Heart left ventricle (tissue), 16 donors: ENCODE data around the gene PLA2G2E. TPM values are rescaled to one million over a fixed set of nuclear protein-coding genes. Genes with fewer than 3 reads are reported as not detected.
"Not testable (repeated sequence)": the region's sequence is repeated elsewhere in the genome, so short reads cannot be mapped to it uniquely, and the experiment has no call there.

ENCODE experiments used
- ATAC-seq, 4 donors: fragments of 200-7000 bp; cut with Tn5 transposase; one replicate each; pipeline ENCODE4 v1.9.1; 2020 to 2022; ENCODE audit warnings: moderate library complexity in 4 of 4, mild to moderate bottlenecking in 3 of 4, moderate number of reproducible peaks in 1 of 4
- DNase-seq, 5 donors: peaks; one replicate each; pipeline ENCODE4 v3.0.0-alpha.2; 2020
- H3K27ac ChIP-seq, 12 donors: fragments of 200-600 bp; sonication (generic) in 4 of 12; one replicate each; pipeline versions ENCODE4 v1.5.0 to v1.8.0; 2016 to 2022; ENCODE audit warnings: mild to moderate bottlenecking in 2 of 12
- H3K27me3 ChIP-seq, 9 donors: fragments of 200-600 bp; sonication (generic) in 2 of 9; one replicate each; pipeline versions ENCODE4 v1.5.1 to v1.8.0; 2016 to 2022; ENCODE audit warnings: mild to moderate bottlenecking in 3 of 9
- H3K36me3 ChIP-seq, 9 donors: fragments of 200-600 bp; sonication (generic) in 2 of 9; one replicate each; pipeline versions ENCODE4 v1.5.0 to v1.8.0; 2018 to 2022; ENCODE audit warnings: mild to moderate bottlenecking in 2 of 9
- H3K4me1 ChIP-seq, 12 donors: fragments of 200-600 bp; sonication (generic) in 4 of 12; one replicate each; pipeline versions ENCODE4 v1.5.0 to v1.8.0; 2016 to 2022; ENCODE audit warnings: mild to moderate bottlenecking in 3 of 12
- H3K4me3 ChIP-seq, 12 donors: fragments of 200-600 bp; sonication (generic) in 4 of 12; one replicate each; pipeline versions ENCODE4 v1.5.0 to v1.8.0; 2017 to 2022; ENCODE audit warnings: mild to moderate bottlenecking in 9 of 12, moderate library complexity in 4 of 12
- H3K9me3 ChIP-seq, 12 donors: fragments of 200-600 bp; sonication (generic) in 4 of 12; one replicate each; pipeline versions ENCODE4 v1.5.0 to v1.8.0; 2016 to 2022; ENCODE audit warnings: mild to moderate bottlenecking in 1 of 12
- POLR2A ChIP-seq, 2 donors: fragments of 450-650 bp; IDR thresholded peaks; one replicate each; pipeline ENCODE4 v1.6.1; 2017; ENCODE audit warnings: antibody characterized with exemption in 2 of 2, mild to moderate bottlenecking in 2 of 2, moderate library complexity in 2 of 2
- WGBS, 4 donors: extraction: QIAGEN DNeasy Blood & Tissue Kit in 2 of 4; methylation state at CpG; one replicate each; pipeline versions ENCODE4 v1.1.5 to v1.1.7; 2013 to 2018; 5-methylcytosine and 5-hydroxymethylcytosine counted together
- intact Hi-C, 10 donors: fragments of 100-400 bp; cut with DNase I; formaldehyde crosslinking; loops; one replicate each; pipeline versions ENCODE4 v1.11.1 to v1.14.2; 2022
- polyA plus RNA-seq, 2 donors: library from polyadenylated mRNA; stranded (reverse); fragments of 200-250 nt; gene quantifications; one replicate each; pipeline ENCODE4 v1.2.3, GENCODE V29; 2013
- total RNA-seq, 9 donors: library from RNA; depleted of rRNA in 2 of 9; stranded (reverse); fragments of >200 nt in 2 of 9; fragmentation: NEBNext Ultra II Directional in 3 of 9; extraction: Animal tissue kit (Norgen Biotek cat#: 25700) in 3 of 9; gene quantifications; one replicate each; pipeline versions ENCODE4 v1.1.0 to v1.2.4, GENCODE V29; 2016 to 2023
- TF ChIP-seq, protein P1 (sequence below), 12 donors: fragments of 200-600 bp; sonication (generic) in 4 of 12; IDR thresholded peaks; one replicate each; pipeline versions ENCODE4 v1.5.0 to v1.8.0; 2018 to 2022; ENCODE audit warnings: antibody characterized with exemption in 12 of 12, mild to moderate bottlenecking in 5 of 12
- donor health status: ischemic (EF 13 %, LVEDD 7.1; RV severe dilation, severe dysfunction).
- donor health status: healthy with polysubstance abuse.
- donor health status: DM: no; HTN: yes; CAD: no.
- donor health status: DM: no; HTN: no; CAD: no.
- donor health status: ischemic (EF 25% LVEDD 6.9; RV normal size, moderate dysfunction).
- donor health status: ischemic (EF 25% LVEDD 5.7; RV mildly dilated, moderate dysfunction).
- donor health status: healthy.
- donor health status: DM: yes; HTN: yes; CAD: no.
- donor health status: ischemic (EF 35%, LVEDD 5.7; RV mildly dilated, moderate dysfunction).
- donor health status: nonischemic (EF 11% LVEDD 7.7; RV severe dilation, severe dysfunction).
- donor health status: DM: yes; HTN: yes; CAD: no.
- donor health status: PGD.
- donor health status: ischemic (EF 29% LVEDD 5.4; RV normal size, mild dysfunction).
- donor health status: nonischemic (EF 23%, LVEDD 6.1; RV moderate dilation, normal function).

PLA2G2E gene
- total and polyA plus RNA-seq, 11 donors = not detected

DNA sequence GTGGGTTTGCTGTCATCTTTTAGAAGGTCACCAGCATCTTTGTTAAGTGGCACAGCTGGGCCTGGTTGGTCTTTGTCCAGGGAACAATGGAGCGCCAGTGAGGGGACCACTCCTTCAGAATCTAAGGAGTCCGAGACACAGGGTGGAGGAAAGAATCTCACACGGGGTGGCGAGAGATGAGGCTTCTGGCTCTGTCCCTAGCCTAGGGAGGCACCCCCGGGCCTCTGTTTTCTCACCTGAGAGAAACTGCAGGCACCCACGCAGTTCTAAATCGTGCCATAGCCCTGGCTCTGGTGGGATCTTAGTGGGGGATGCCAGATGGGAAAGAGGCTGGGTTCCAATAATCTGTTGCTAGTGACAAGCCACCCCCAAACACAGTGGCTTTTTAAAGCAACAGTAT is 10.9 kb upstream of the PLA2G2E start:
- Histone ChIP-seq H3K27me3 (no peaks in the 10 kb centered on the region), H3K4me1 (no peaks in the 10 kb centered on the region), H3K4me3 (no peak overlapping the region), H3K36me3 (no peaks in the 10 kb centered on the region), H3K27ac (no peak overlapping the region), H3K9me3 (peaks cover 0 to 26% (median 9%) of the 10 kb centered on the region in 12 donors)
- ATAC-seq (no peak), DNase-seq (no peak)
- WGBS, 4 donors = 65 to 86% (median 83%) methylated on average over 7 of the region's 7 CpGs
- TF ChIP-seq POLR2A (IDR thresholded peaks at IDR 0.05) = no peak
- TF ChIP-seq, protein P1, sequence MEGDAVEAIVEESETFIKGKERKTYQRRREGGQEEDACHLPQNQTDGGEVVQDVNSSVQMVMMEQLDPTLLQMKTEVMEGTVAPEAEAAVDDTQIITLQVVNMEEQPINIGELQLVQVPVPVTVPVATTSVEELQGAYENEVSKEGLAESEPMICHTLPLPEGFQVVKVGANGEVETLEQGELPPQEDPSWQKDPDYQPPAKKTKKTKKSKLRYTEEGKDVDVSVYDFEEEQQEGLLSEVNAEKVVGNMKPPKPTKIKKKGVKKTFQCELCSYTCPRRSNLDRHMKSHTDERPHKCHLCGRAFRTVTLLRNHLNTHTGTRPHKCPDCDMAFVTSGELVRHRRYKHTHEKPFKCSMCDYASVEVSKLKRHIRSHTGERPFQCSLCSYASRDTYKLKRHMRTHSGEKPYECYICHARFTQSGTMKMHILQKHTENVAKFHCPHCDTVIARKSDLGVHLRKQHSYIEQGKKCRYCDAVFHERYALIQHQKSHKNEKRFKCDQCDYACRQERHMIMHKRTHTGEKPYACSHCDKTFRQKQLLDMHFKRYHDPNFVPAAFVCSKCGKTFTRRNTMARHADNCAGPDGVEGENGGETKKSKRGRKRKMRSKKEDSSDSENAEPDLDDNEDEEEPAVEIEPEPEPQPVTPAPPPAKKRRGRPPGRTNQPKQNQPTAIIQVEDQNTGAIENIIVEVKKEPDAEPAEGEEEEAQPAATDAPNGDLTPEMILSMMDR (IDR thresholded peaks at IDR 0.05) = no peak
- intact Hi-C loops = no loop called here

- Histone ChIP-seq H3K27ac (no peak overlapping the region), H3K4me3 (no peak overlapping the region), H3K9me3 (peaks cover 0 to 26% (median 9%) of the 10 kb centered on the region in 12 donors), H3K4me1 (no peaks in the 10 kb centered on the region), H3K27me3 (no peaks in the 10 kb centered on the region), H3K36me3 (no peaks in the 10 kb centered on the region)
- WGBS, 4 donors = 0 to 97% (median 15%) methylated on average over 1 of the region's 1 CpG
- no peak for TF ChIP-seq POLR2A (IDR thresholded peaks at IDR 0.05)
- TF ChIP-seq, protein P1 (IDR thresholded peaks at IDR 0.05) = no peak
- DNase-seq = no peak
- intact Hi-C loops = no loop called here
- no peak for ATAC-seq
These were observed 9.4 kb upstream of the PLA2G2E start for GRCh38 chr1:19932866-19933265.

DNA sequence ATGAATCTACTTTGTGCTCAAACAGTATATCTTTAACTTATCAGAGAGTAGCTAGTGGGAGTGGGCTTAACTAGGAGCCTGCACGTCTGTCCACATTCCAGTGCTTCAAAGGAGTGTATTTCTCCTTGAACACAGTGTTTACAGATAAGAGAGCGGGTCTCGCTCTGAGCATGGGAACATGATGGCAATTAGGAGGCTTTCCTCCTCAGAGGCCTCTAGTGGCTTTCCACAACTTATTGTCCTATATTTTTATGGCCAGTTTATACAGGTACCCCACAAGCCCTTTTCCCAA is 3.7 kb upstream of the PLA2G2E start:
- not testable (repeated sequence) for DNase-seq
- 50 to 72% (median 59%) methylated on average over 3 of the region's 3 CpGs for WGBS, 4 donors

DNA sequence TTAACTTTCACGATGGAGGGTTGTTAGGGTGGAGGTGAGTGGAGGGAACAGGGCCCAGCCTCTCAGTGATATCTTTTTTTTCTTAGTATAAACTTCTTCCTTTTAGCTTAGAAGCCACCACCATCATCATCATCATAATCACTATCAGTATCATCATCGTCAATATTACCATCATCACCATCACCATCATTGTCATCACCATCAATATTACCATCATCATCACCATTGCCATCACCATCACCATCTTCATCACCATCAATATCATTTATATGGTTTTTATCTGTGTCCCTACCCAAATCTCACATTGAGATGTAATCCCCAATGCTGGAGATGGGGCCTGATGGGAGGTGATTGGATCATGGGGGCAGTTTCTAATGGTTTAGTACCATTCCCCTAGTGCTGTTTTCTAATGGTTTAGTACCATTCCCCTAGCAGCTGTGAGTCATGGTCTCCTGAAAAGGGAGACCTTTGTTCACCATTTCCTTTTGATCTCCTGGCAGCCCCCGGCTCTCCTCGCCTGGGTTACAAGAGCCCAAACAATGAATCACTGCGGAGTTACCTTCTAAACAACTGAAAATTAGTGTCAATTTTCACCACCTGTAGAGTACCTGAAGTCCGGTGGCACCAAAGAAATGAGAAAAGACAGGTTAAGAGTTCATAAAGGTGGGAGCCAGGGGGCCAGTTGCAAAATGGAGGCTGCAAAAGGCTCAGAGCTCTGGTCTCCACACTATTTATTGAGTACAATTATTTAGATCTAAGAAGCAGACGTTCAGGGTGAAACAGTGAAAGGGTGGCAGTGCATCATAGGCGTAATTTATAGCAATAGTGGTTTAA is 3.1 kb upstream of the PLA2G2E start:
- Histone ChIP-seq H3K9me3 (peaks cover 0 to 11% (median 3%) of the 10 kb centered on the region in 12 donors), H3K4me3 (no peak overlapping the region), H3K36me3 (no peaks in the 10 kb centered on the region), H3K4me1 (no peaks in the 10 kb centered on the region), H3K27ac (no peak overlapping the region), H3K27me3 (peaks cover 0 to 8% (median 0%) of the 10 kb centered on the region in 9 donors)
- ATAC-seq (no peak), DNase-seq (no peak)
- WGBS, 4 donors = 67 to 75% (median 68%) methylated on average over 8 of the region's 8 CpGs
- TF ChIP-seq POLR2A (IDR thresholded peaks at IDR 0.05) = no peak
- TF ChIP-seq, protein P1 (IDR thresholded peaks at IDR 0.05) = no peak
- intact Hi-C loops = no loop called here

More for the DNA sequence above, 3.7 kb upstream of the PLA2G2E start:
- peaks cover 0 to 14% (median 7%) of the 10 kb centered on the region in 12 donors for H3K9me3 ChIP-seq
- H3K4me1 ChIP-seq, H3K4me3 ChIP-seq, ATAC-seq, H3K27me3 ChIP-seq, intact Hi-C loops, H3K27ac ChIP-seq, H3K36me3 ChIP-seq: not testable (repeated sequence)
